CD4-positive, CD25-positive, alpha-beta regulatory T cell (primary cell): Measurements from ENCODE around the gene VWA1. TPM values are rescaled to one million over a fixed set of nuclear protein-coding genes. Genes with fewer than 3 reads are reported as not detected.
"Not testable (repeated sequence)": the region's sequence is repeated elsewhere in the genome, so short reads cannot be mapped to it uniquely, and the experiment has no call there.

Experiments
- ATAC-seq, 2 donors: fragments of 150-1000 bp; cut with Tn5 transposase; one replicate each; pipeline ENCODE4 v1.10.0; 2021; ENCODE audit warnings: low read depth in 2 of 2, moderate number of reproducible peaks in 2 of 2, moderate library complexity in 1 of 2
- DNase-seq, 3 donors: peaks; one replicate each; pipeline versions ENCODE4 v3.0.0 to v3.0.0-alpha.2; 2012 to 2022; ENCODE audit warnings: mixed read lengths in 1 of 3
- H3K27ac ChIP-seq: one replicate; pipeline ENCODE4 v1.7.0; 2013; ENCODE audit warnings: mild to moderate bottlenecking, low read length; ENCODE audit not compliant: insufficient read depth, poor library complexity, severe bottlenecking
- H3K27me3 ChIP-seq: one replicate; pipeline ENCODE4 v1.7.0; 2013; ENCODE audit warnings: low read length; ENCODE audit not compliant: control insufficient read depth, insufficient read depth
- H3K36me3 ChIP-seq: one replicate; pipeline ENCODE4 v1.7.0; 2013; ENCODE audit warnings: mild to moderate bottlenecking, low read length, moderate library complexity; ENCODE audit not compliant: control insufficient read depth, insufficient read depth
- H3K4me1 ChIP-seq: 2 replicates; pipeline ENCODE4 v1.7.0; 2013; ENCODE audit warnings: mild to moderate bottlenecking, low read length; ENCODE audit not compliant: insufficient read depth, control insufficient read depth, poor library complexity, severe bottlenecking
- H3K4me3 ChIP-seq: one replicate; pipeline ENCODE4 v1.7.0; 2013; ENCODE audit warnings: low read depth, mild to moderate bottlenecking, low read length, moderate library complexity
- H3K9me3 ChIP-seq, 2 experiments: 1 replicate in 1 of 2; 2 replicates in 1 of 2; pipeline ENCODE4 v1.7.0; 2013; ENCODE audit warnings: low read length in 2 of 2, mild to moderate bottlenecking in 1 of 2, moderate library complexity in 1 of 2; ENCODE audit not compliant: control insufficient read depth in 2 of 2
- H3K27ac Mint-ChIP-seq, 3 donors: one replicate each; pipeline ENCODE4 v1.8.0; 2020 to 2022; ENCODE audit warnings: mild to moderate bottlenecking in 3 of 3, mixed read lengths in 3 of 3, moderate library complexity in 2 of 3
- H3K27me3 Mint-ChIP-seq: one replicate; pipeline ENCODE4 v1.8.0; 2022; ENCODE audit warnings: mild to moderate bottlenecking, mixed read lengths
- H3K36me3 Mint-ChIP-seq: one replicate; pipeline ENCODE4 v1.8.0; 2020; ENCODE audit warnings: mixed read lengths
- H3K4me1 Mint-ChIP-seq, 4 donors: one replicate each; pipeline ENCODE4 v1.8.0; 2020 to 2022; ENCODE audit warnings: mixed read lengths in 4 of 4, mild to moderate bottlenecking in 1 of 4
- H3K4me3 Mint-ChIP-seq, 4 donors: one replicate each; pipeline ENCODE4 v1.8.0; 2020 to 2022; ENCODE audit warnings: mild to moderate bottlenecking in 4 of 4, mixed read lengths in 4 of 4, moderate library complexity in 3 of 4
- H3K9me3 Mint-ChIP-seq, 7 donors: one replicate each; pipeline ENCODE4 v1.8.0; 2020 to 2022; ENCODE audit warnings: mixed read lengths in 7 of 7, mild to moderate bottlenecking in 3 of 7, moderate library complexity in 2 of 7
- polyA plus RNA-seq, 4 donors: library from polyadenylated mRNA; unstranded; fragments of 300-500 nt; fragmentation: Illumina TruSeq; gene quantifications; one replicate each; pipeline ENCODE4 v1.2.3, GENCODE V29; 2021
- total RNA-seq: library from RNA; stranded (reverse); gene quantifications from one replicate; pipeline ENCODE4 v1.2.3, GENCODE V29; 2022

Gene VWA1
- total and polyA plus RNA-seq, 5 donors from 2014 or later = not detected

GRCh38 chr1:1461721-1462317 is 26.3 kb downstream of the VWA1 start:
- H3K4me1 ChIP-seq = peaks cover 5% of the 10 kb centered on the region
- H3K27me3 ChIP-seq = no peaks in the 10 kb centered on the region
- H3K27ac ChIP-seq = peak overlapping the region; percentile 14
- Mint-ChIP-seq H3K4me3 (peak overlapping the region in 1 of 4 donors; percentile 61), H3K36me3 (no peaks in the 10 kb centered on the region), H3K4me1 (peaks cover 0 to 3% (median 0%) of the 10 kb centered on the region in 4 donors), H3K9me3 (no peaks in the 10 kb centered on the region), H3K27me3 (no peaks in the 10 kb centered on the region), H3K27ac (peak overlapping the region in 1 of 3 donors; percentile 32)
- no peak for DNase-seq
- ATAC-seq = no peak
- no peak overlapping the region for H3K4me3 ChIP-seq
- H3K9me3 ChIP-seq = no peaks in the 10 kb centered on the region
- no peaks in the 10 kb centered on the region for H3K36me3 ChIP-seq

- ATAC-seq = peak; percentile 34 to 48
- no peaks in the 10 kb centered on the region for H3K27me3 Mint-ChIP-seq
- Histone ChIP-seq H3K36me3 (no peaks in the 10 kb centered on the region), H3K4me1 (peaks cover 5% of the 10 kb centered on the region), H3K9me3 (no peaks in the 10 kb centered on the region), H3K27ac (peak overlapping the region; percentile 14), H3K4me3 (no peak overlapping the region), H3K27me3 (no peaks in the 10 kb centered on the region)
- H3K9me3 Mint-ChIP-seq = no peaks in the 10 kb centered on the region
- peak overlapping the region in 1 of 3 donors; percentile 32 for H3K27ac Mint-ChIP-seq
- peaks cover 0 to 3% (median 0%) of the 10 kb centered on the region in 4 donors for H3K4me1 Mint-ChIP-seq
- H3K36me3 Mint-ChIP-seq = no peaks in the 10 kb centered on the region
- peak in 1 of 3 donors; percentile 48 for DNase-seq
- peak overlapping the region in 3 of 4 donors; percentile 32 to 71 (median 61) for H3K4me3 Mint-ChIP-seq
These were observed 27.0 kb downstream of the VWA1 start for GRCh38 chr1:1462318-1462966.

GRCh38 chr1:1463312-1463711 is 27.8 kb downstream of the VWA1 start:
- no peak overlapping the region for H3K27ac Mint-ChIP-seq
- Histone ChIP-seq H3K9me3 (no peaks in the 10 kb centered on the region), H3K4me3 (no peak overlapping the region), H3K36me3 (no peaks in the 10 kb centered on the region), H3K4me1 (peaks cover 5% of the 10 kb centered on the region), H3K27ac (no peak overlapping the region), H3K27me3 (no peaks in the 10 kb centered on the region)
- H3K27me3 Mint-ChIP-seq = no peaks in the 10 kb centered on the region
- ATAC-seq (no peak), DNase-seq (no peak)
- no peak overlapping the region for H3K4me3 Mint-ChIP-seq
- H3K36me3 Mint-ChIP-seq = no peaks in the 10 kb centered on the region
- H3K4me1 Mint-ChIP-seq = peaks cover 0 to 3% (median 0%) of the 10 kb centered on the region in 4 donors
- H3K9me3 Mint-ChIP-seq = no peaks in the 10 kb centered on the region

GRCh38 chr1:1468196-1468985 is 32.9 kb downstream of the VWA1 start:
- not testable (repeated sequence) for DNase-seq, H3K36me3 ChIP-seq, H3K27ac Mint-ChIP-seq, H3K27ac ChIP-seq, H3K36me3 Mint-ChIP-seq, H3K27me3 ChIP-seq, H3K4me3 Mint-ChIP-seq, H3K9me3 Mint-ChIP-seq, H3K4me3 ChIP-seq, H3K9me3 ChIP-seq, ATAC-seq, H3K27me3 Mint-ChIP-seq
- peaks cover 0 to 24% (median 9%) of the 10 kb centered on the region in 4 donors for H3K4me1 Mint-ChIP-seq
- peaks cover 15% of the 10 kb centered on the region for H3K4me1 ChIP-seq

DNA sequence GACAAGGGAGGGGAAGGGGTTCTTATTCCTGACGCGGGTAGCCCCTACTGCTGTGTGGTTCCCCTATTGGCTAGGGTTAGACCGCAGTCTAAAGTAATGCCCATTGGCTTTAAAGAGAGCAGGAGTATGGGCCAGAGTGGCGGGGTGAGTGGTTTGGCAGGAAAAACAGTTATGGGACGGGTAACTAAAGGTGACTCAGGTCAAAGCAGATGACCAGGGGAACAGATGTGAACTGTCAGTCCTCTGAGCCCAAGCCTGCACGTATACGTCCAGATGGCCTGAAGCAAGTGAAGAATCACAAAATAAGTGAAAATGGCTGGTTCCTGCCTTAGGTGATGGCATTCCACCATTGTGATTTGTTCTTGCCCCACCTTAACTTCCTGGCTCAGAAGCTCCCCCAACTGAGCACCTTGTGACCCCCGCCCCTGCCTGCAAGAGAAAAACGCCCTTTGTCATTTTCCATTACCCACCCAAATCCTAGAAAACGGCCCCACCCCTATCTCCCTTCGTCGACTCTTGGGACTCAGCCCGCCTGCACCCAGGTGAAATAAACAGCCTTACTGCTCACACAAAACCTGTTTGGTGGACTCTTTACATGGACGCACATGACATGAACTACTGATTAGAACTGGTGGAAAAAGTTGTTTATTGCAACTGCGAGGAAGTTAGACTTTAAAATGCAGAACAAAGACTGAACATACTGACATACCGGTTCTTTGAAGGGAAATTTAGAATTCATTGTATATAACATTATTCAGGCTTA is 35.3 kb downstream of the VWA1 start:
- Mint-ChIP-seq H3K4me3 (peak overlapping the region; percentile 83 to 89 (median 86)), H3K27me3 (no peaks in the 10 kb centered on the region), H3K36me3 (no peaks in the 10 kb centered on the region), H3K4me1 (peaks cover 0 to 34% (median 9%) of the 10 kb centered on the region in 4 donors), H3K9me3 (no peaks in the 10 kb centered on the region), H3K27ac (peak overlapping the region; percentile 90 to 94 (median 90))
- Histone ChIP-seq H3K9me3 (no peaks in the 10 kb centered on the region), H3K27me3 (no peaks in the 10 kb centered on the region), H3K4me3 (peak overlapping the region; percentile 97), H3K36me3 (no peaks in the 10 kb centered on the region), H3K27ac (peak overlapping the region; percentile 82), H3K4me1 (peaks cover 15% of the 10 kb centered on the region)
- no peak for DNase-seq
- ATAC-seq = no peak

DNA sequence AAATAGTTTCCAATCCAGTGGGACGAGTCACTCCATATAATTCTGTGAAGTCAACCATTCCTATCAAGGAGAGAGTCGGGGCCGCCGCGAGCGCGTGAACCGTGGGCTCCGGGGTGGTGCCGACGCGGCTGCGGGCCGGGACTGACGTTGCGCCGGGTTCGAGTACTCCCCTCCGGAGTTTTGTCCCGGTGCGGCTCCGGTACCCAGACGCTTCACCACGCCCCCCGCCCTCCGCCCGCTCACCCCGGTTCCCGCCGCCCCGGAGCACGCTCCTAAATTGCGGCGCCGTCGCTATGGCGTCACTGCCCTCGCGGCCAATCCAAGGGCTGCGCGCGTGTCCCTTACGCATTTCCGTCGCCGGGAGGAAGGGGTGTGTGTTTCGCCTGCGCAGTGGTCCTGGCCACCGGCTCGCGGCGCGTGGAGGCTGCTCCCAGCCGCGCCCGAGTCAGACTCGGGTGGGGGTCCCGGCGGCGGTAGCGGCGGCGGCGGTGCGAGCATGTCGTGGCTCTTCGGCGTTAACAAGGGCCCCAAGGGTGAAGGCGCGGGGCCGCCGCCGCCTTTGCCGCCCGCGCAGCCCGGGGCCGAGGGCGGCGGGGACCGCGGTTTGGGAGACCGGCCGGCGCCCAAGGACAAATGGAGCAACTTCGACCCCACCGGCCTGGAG is 36.0 kb downstream of the VWA1 start, which contains the start of gene ATAD3B:
TSS of gene ATAD3B (plus strand) at position 377 of the 664 bp plus-strand sequence. CDS start at position 497, 120 bp downstream.
- H3K4me3 Mint-ChIP-seq = peak within 1 kb of the TSS; percentile 86 to 97 (median 90)

More for the DNA sequence above, 36.0 kb downstream of the VWA1 start, which contains the start of gene ATAD3B:
- Mint-ChIP-seq H3K4me1 (peaks cover 0 to 34% (median 9%) of the 10 kb centered on the region in 4 donors), H3K27me3 (no peaks in the 10 kb centered on the region), H3K27ac (peak within 1 kb of the TSS; percentile 90 to 94 (median 90)), H3K9me3 (no peaks in the 10 kb centered on the region), H3K36me3 (no peaks in the 10 kb centered on the region)
- no peaks in the 10 kb centered on the region for H3K36me3 ChIP-seq
- no peaks in the 10 kb centered on the region for H3K27me3 ChIP-seq
- DNase-seq (peak; percentile 87 to 94 (median 89)), ATAC-seq (peak; percentile 95)
- peaks cover 15% of the 10 kb centered on the region for H3K4me1 ChIP-seq
- H3K4me3 ChIP-seq = peak within 1 kb of the TSS; percentile 97
- no peaks in the 10 kb centered on the region for H3K9me3 ChIP-seq
- H3K27ac ChIP-seq = peak within 1 kb of the TSS; percentile 82
